A549 (cell line): ENCODE results near the gene NID1. TPM values are rescaled to one million over a fixed set of nuclear protein-coding genes. Genes with fewer than 3 reads are reported as not detected.

Source experiments
- ATAC-seq, 2 experiments: fragments of 200-7000 bp in 1 of 2; fragments of >200 bp in 1 of 2; cut with Nextera tagmentation in 1 of 2; cut with Tn5 transposase in 1 of 2; 3 replicates each; pipeline versions ENCODE4 v1.8.0 to v1.9.1; 2018 to 2020; ENCODE audit warnings: mild to moderate bottlenecking in 1 of 2, moderate library complexity in 1 of 2
- CTCF ChIA-PET: fragments of 300-600 bp; sonication (Branson Sonifier 250); formaldehyde crosslinking; extraction: SDS; loops from one replicate; lab custom pipeline; 2021; ENCODE audit warnings: antibody characterized with exemption, inconsistent platforms; lab: Yijun Ruan, JAX
- POLR2A ChIA-PET: fragments of 350-600 bp; formaldehyde crosslinking; extraction: SDS; loops from one replicate; lab custom pipeline; 2021; ENCODE audit warnings: antibody characterized with exemption, inconsistent platforms; lab: Yijun Ruan, JAX
- DNase-seq, 2 experiments: peaks; one replicate each; pipeline versions ENCODE4 v3.0.0 to v3.0.0-alpha.2; 2011 to 2016; ENCODE audit warnings: low read depth in 1 of 2, low spot score in 1 of 2
- FAIRE-seq: peaks from 2 replicates; lab custom pipeline; 2011; peaks lifted over from hg19 to GRCh38; lab: Jason Lieb, UNC
- H3K27ac ChIP-seq, 2 experiments: fragments of >200 bp; sonication (Bioruptor Twin); formaldehyde crosslinking; 3 replicates each; pipeline ENCODE4 v1.5.1; 2016 to 2017
- H3K4me1 ChIP-seq: fragments of >200 bp; sonication (Bioruptor Twin); formaldehyde crosslinking; 3 replicates; pipeline ENCODE4 v1.6.1; 2016
- H3K4me2 ChIP-seq: fragments of >200 bp; sonication (Bioruptor Twin); formaldehyde crosslinking; 3 replicates; pipeline ENCODE4 v1.6.1; 2016
- H3K4me3 ChIP-seq: fragments of >200 bp; sonication (Bioruptor Twin); formaldehyde crosslinking; 3 replicates; pipeline ENCODE4 v1.5.1; 2016
- H3K9me3 ChIP-seq: fragments of >200 bp; sonication (Bioruptor Twin); formaldehyde crosslinking; 3 replicates; pipeline ENCODE4 v1.6.1; 2016
- BHLHE40 ChIP-seq: IDR thresholded peaks from 2 replicates; pipeline ENCODE4 v1.6.1; 2012; ENCODE audit warnings: low read depth, low read length, inconsistent platforms
- CHD4 ChIP-seq: fragments of 200-600 bp; sonication (generic); IDR thresholded peaks from 2 replicates; pipeline ENCODE4 v1.6.1; 2016; ENCODE audit warnings: antibody characterized with exemption, mild to moderate bottlenecking, borderline replicate concordance
- E2F6 ChIP-seq: IDR thresholded peaks from 2 replicates; pipeline ENCODE4 v1.6.1; 2012; ENCODE audit warnings: low read depth, borderline replicate concordance
- ELK1 ChIP-seq: fragments of 150-350 bp; IDR thresholded peaks from 2 replicates; pipeline ENCODE4 v1.6.1; 2014; ENCODE audit warnings: low read depth, mild to moderate bottlenecking, low read length
- HES2 ChIP-seq: fragments of >200 bp; sonication (Bioruptor Twin); formaldehyde crosslinking; IDR thresholded peaks from 2 replicates; pipeline ENCODE4 v1.6.1; 2016
- HEYL ChIP-seq: fragments of 250-450 bp; sonication (Bioruptor Pico); IDR thresholded peaks from 2 replicates; pipeline ENCODE4 v1.8.0; 2021; ENCODE audit warnings: mild to moderate bottlenecking, moderate library complexity
- JUNB ChIP-seq: fragments of >200 bp; sonication (Bioruptor Twin); formaldehyde crosslinking; IDR thresholded peaks from 2 replicates; pipeline ENCODE4 v1.6.1; 2016
- MAFK ChIP-seq: fragments of 450-650 bp; IDR thresholded peaks from 2 replicates; pipeline ENCODE4 v1.6.1; 2014; ENCODE audit not compliant: partially characterized antibody
- NPAS2 ChIP-seq: fragments of 250-450 bp; sonication (Bioruptor Pico); IDR thresholded peaks from 2 replicates; pipeline ENCODE4 v1.8.0; 2022; ENCODE audit warnings: mild to moderate bottlenecking, moderate library complexity, borderline replicate concordance
- PHF8 ChIP-seq: fragments of 200-600 bp; sonication (generic); IDR thresholded peaks from 2 replicates; pipeline ENCODE4 v1.6.1; 2016; ENCODE audit warnings: low read depth, mild to moderate bottlenecking, antibody characterized with exemption, moderate library complexity, borderline replicate concordance
- RAD21 ChIP-seq, 2 experiments: fragments of >200 bp in 1 of 2; sonication (Bioruptor Twin) in 1 of 2; formaldehyde crosslinking in 1 of 2; IDR thresholded peaks in 1 of 2; conservative IDR thresholded peaks in 1 of 2; 2 replicates in 1 of 2; 3 replicates in 1 of 2; pipeline ENCODE4 v1.6.1; 2012 to 2018; ENCODE audit warnings: inconsistent platforms in 1 of 2
- RARB ChIP-seq: fragments of 250-450 bp; sonication (Bioruptor Pico); IDR thresholded peaks from 2 replicates; pipeline ENCODE4 v1.8.0; 2021; ENCODE audit warnings: mild to moderate bottlenecking, moderate library complexity
- RNF2 ChIP-seq: fragments of 200-600 bp; sonication (generic); IDR thresholded peaks from 2 replicates; pipeline ENCODE4 v1.6.1; 2016; ENCODE audit warnings: low read depth, mild to moderate bottlenecking, antibody characterized with exemption, moderate library complexity, borderline replicate concordance
- SREBF2 ChIP-seq: fragments of 450-650 bp; IDR thresholded peaks from 2 replicates; pipeline ENCODE4 v1.6.1; 2014; ENCODE audit warnings: mild to moderate bottlenecking, moderate library complexity
- TFCP2L1 ChIP-seq: fragments of 250-450 bp; sonication (Bioruptor Pico); IDR thresholded peaks from 2 replicates; pipeline ENCODE4 v1.5.0; 2021; ENCODE audit warnings: mild to moderate bottlenecking
- TP53 ChIP-seq: fragments of 250-450 bp; sonication (Bioruptor Pico); IDR thresholded peaks from 2 replicates; pipeline ENCODE4 v1.5.0; 2021; ENCODE audit warnings: mild to moderate bottlenecking, moderate library complexity
- USF2 ChIP-seq: fragments of 450-650 bp; IDR thresholded peaks from 2 replicates; pipeline ENCODE4 v1.6.1; 2014; ENCODE audit warnings: antibody characterized with exemption
- ZC3H11A ChIP-seq: fragments of 450-650 bp; IDR thresholded peaks from 2 replicates; pipeline ENCODE4 v1.6.1; 2014; ENCODE audit warnings: antibody characterized with exemption, mild to moderate bottlenecking
- WGBS: methylation state at CpG from one replicate; pipeline ENCODE4 v1.1.6; 2017; ENCODE audit errors: missing lambda C conversion rate; 5-methylcytosine and 5-hydroxymethylcytosine counted together
- polyA plus RNA-seq, 4 experiments: library from polyadenylated mRNA; depleted of rRNA in 3 of 4; stranded (reverse); fragments of >200 nt; fragmentation: RNase III in 1 of 4; extraction: RNeasy Plus Mini Kit Qiagen cat#74134 plus additional on column Dnase treatment in 1 of 4; gene quantifications; 2 replicates in 3 of 4; 3 replicates in 1 of 4; pipeline ENCODE4 v1.2.3, GENCODE V29; 2011 to 2017

NID1 gene
- polyA plus RNA-seq, 2 of the 4 experiments (the other 2 are of a cell fraction) = 6.8 to 10.5 TPM

GRCh38 chr1:236018885-236019453 is 45.9 kb downstream of the NID1 start:
- POLR2A ChIA-PET = no interaction called here
- H3K4me3 ChIP-seq = no peak overlapping the region
- ATAC-seq = no peak
- no peak overlapping the region for H3K27ac ChIP-seq
- no peak for FAIRE-seq
- peaks cover 13% of the 10 kb centered on the region; the same call in 2 of the 3 replicates for H3K4me1 ChIP-seq
- H3K4me2 ChIP-seq = no peak overlapping the region
- 57% methylated on average over 5 of the region's 5 CpGs for WGBS
- TF ChIP-seq HES2 (no peak), MAFK (no peak), RNF2 (no peak), JUNB (no peak), ELK1 (no peak), BHLHE40 (no peak), SREBF2 (no peak)
- TF ChIP-seq, all 56 proteins: peak for 0
- H3K9me3 ChIP-seq = no peaks in the 10 kb centered on the region
- DNase-seq = no peak
- CTCF ChIA-PET = interaction anchor here (1.3 to 1.9 kb wide), 2 partner anchors 9 to 11 kb away, joined by 5 to 6 read pairs; no protein-coding TSS in a partner anchor

GRCh38 chr1:236016782-236017400 is 48.0 kb downstream of the NID1 start:
- 76% methylated on average over 5 of the region's 5 CpGs for WGBS
- CTCF ChIA-PET = interaction anchor here (1.0 to 2.4 kb wide), 7 partner anchors 9 to 151 kb away, joined by 3 to 12 read pairs (median 3); no protein-coding TSS in a partner anchor
- TF ChIP-seq JUNB (0 out of 2 replicates have a peak, but pooled peaks have one; percentile 21), PHF8 (no peak)
- TF ChIP-seq, all 56 proteins: peak for 1
- POLR2A ChIA-PET = no interaction called here
- no peak for FAIRE-seq
- ATAC-seq = peak; percentile 63 to 68; a peak in 3 of 6 replicates
- Histone ChIP-seq H3K4me3 (no peak overlapping the region), H3K4me1 (peaks cover 13% of the 10 kb centered on the region; the same call in 2 of the 3 replicates), H3K4me2 (peak overlapping the region; percentile 12; the same call in 1 of the 3 replicates), H3K27ac (no peak overlapping the region; a peak in 1 of 6 replicates), H3K9me3 (no peaks in the 10 kb centered on the region)
- peak; percentile 14 to 28 for DNase-seq

- ChIA-PET POLR2A (no interaction called here), CTCF (interaction anchor here (0.6 to 2.4 kb wide), 5 partner anchors 9 to 152 kb away, joined by 3 to 12 read pairs (median 3); no protein-coding TSS in a partner anchor)
- TF ChIP-seq NPAS2 (CRISPR knock-in tag) = no peak
- TF ChIP-seq USF2 = no peak
- no peak for TF ChIP-seq ZC3H11A
- TF ChIP-seq RARB (CRISPR knock-in tag) = no peak
- no peak for TF ChIP-seq CHD4
- TF ChIP-seq HEYL (CRISPR knock-in tag) = no peak
- TF ChIP-seq TP53 (CRISPR knock-in tag) = no peak
- TF ChIP-seq RAD21 (conservative IDR thresholded peaks at IDR 0.05 in 1 of 2, IDR thresholded peaks at IDR 0.05 in 1 of 2) = no peak
- no peak for TF ChIP-seq JUNB
- no peak for TF ChIP-seq TFCP2L1 (CRISPR knock-in tag)
- TF ChIP-seq E2F6 = no peak
- H3K4me1 ChIP-seq = peaks cover 13% of the 10 kb centered on the region; the same call in 2 of the 3 replicates
- WGBS = 64% methylated on average over 3 of the region's 3 CpGs
- no peak for ATAC-seq
- no peak overlapping the region; a peak in 1 of 6 replicates for H3K27ac ChIP-seq
- FAIRE-seq = no peak
- no peak overlapping the region for H3K4me3 ChIP-seq
- H3K4me2 ChIP-seq = no peak overlapping the region; the same call in 2 of the 3 replicates
- no peak for DNase-seq
- no peaks in the 10 kb centered on the region for H3K9me3 ChIP-seq
These were observed 48.8 kb downstream of the NID1 start for GRCh38 chr1:236016083-236016482.
